Smooth muscle cell (in vitro differentiated cells): ENCODE results near the gene WDR54. TPM values are rescaled to one million over a fixed set of nuclear protein-coding genes. Genes with fewer than 3 reads are reported as not detected.

Experiments
- DNase-seq: peaks from one replicate; lab custom pipeline; 2025; ENCODE audit not compliant: unreplicated experiment; lab: John Stamatoyannopoulos, UW
- H2AFZ ChIP-seq: fragments of 200-600 bp; sonication (generic); 2 replicates; pipeline ENCODE4 v1.6.0; 2016; ENCODE audit warnings: antibody characterized with exemption, low read depth, mild to moderate bottlenecking
- H3F3A ChIP-seq: fragments of 200-600 bp; sonication (generic); 2 replicates; pipeline ENCODE4 v1.6.0; 2017; ENCODE audit warnings: antibody characterized with exemption, low read depth
- H3K27ac ChIP-seq: fragments of 200-600 bp; sonication (generic); 2 replicates; pipeline ENCODE4 v1.5.1; 2016; ENCODE audit warnings: low read depth, mild to moderate bottlenecking
- H3K27me3 ChIP-seq: fragments of 200-600 bp; sonication (generic); 2 replicates; pipeline ENCODE4 v1.6.1; 2016; ENCODE audit warnings: low read depth, mild to moderate bottlenecking
- H3K36me3 ChIP-seq: fragments of 200-600 bp; sonication (generic); 2 replicates; pipeline ENCODE4 v1.5.1; 2016; ENCODE audit warnings: low read depth
- H3K4me1 ChIP-seq: fragments of 200-600 bp; sonication (generic); 2 replicates; pipeline ENCODE4 v1.5.1; 2016; ENCODE audit warnings: low read depth
- H3K4me2 ChIP-seq: fragments of 200-600 bp; sonication (generic); 2 replicates; pipeline ENCODE4 v1.6.0; 2016; ENCODE audit warnings: mild to moderate bottlenecking
- H3K4me3 ChIP-seq: fragments of 200-600 bp; sonication (generic); 2 replicates; pipeline ENCODE4 v1.5.1; 2016; ENCODE audit warnings: mild to moderate bottlenecking
- H3K79me2 ChIP-seq: fragments of 200-600 bp; sonication (generic); 2 replicates; pipeline ENCODE4 v1.6.0; 2016; ENCODE audit warnings: low read depth, mild to moderate bottlenecking
- H3K9ac ChIP-seq: fragments of 200-600 bp; sonication (generic); 2 replicates; pipeline ENCODE4 v1.6.0; 2016; ENCODE audit warnings: low read depth
- H3K9me3 ChIP-seq: fragments of 200-600 bp; sonication (generic); replicated peaks from 2 replicates; pipeline ENCODE4 v1.5.1; 2016; ENCODE audit warnings: low read depth
- H4K20me1 ChIP-seq: fragments of 200-600 bp; sonication (generic); 2 replicates; pipeline ENCODE4 v1.6.0; 2016; ENCODE audit warnings: low read depth
- CTCF ChIP-seq: fragments of 200-600 bp; sonication (generic); IDR thresholded peaks from 2 replicates; pipeline ENCODE4 v1.5.1; 2017; ENCODE audit warnings: borderline replicate concordance, mild to moderate bottlenecking, antibody characterized with exemption; ENCODE audit not compliant: insufficient read depth, poor library complexity, severe bottlenecking
- WGBS: methylation state at CpG from one replicate; pipeline ENCODE4 v1.1.7; 2016; ENCODE audit warnings: low lambda C conversion rate; 5-methylcytosine and 5-hydroxymethylcytosine counted together
- polyA plus RNA-seq: library from polyadenylated mRNA; unstranded; fragments of >200 nt; fragmentation: Nextera tagmentation; extraction: Ambion mirVana; gene quantifications from 2 replicates; pipeline ENCODE4 v1.2.1, GENCODE V29; 2016
- total RNA-seq: library from RNA; depleted of rRNA; stranded (reverse); fragments of >200 nt; gene quantifications from 2 replicates; pipeline ENCODE4 v1.2.3, GENCODE V29; 2014

WDR54 gene
- total and polyA plus RNA-seq, 2 experiments from 2014 or later: 52.3 to 59.2 TPM

DNA sequence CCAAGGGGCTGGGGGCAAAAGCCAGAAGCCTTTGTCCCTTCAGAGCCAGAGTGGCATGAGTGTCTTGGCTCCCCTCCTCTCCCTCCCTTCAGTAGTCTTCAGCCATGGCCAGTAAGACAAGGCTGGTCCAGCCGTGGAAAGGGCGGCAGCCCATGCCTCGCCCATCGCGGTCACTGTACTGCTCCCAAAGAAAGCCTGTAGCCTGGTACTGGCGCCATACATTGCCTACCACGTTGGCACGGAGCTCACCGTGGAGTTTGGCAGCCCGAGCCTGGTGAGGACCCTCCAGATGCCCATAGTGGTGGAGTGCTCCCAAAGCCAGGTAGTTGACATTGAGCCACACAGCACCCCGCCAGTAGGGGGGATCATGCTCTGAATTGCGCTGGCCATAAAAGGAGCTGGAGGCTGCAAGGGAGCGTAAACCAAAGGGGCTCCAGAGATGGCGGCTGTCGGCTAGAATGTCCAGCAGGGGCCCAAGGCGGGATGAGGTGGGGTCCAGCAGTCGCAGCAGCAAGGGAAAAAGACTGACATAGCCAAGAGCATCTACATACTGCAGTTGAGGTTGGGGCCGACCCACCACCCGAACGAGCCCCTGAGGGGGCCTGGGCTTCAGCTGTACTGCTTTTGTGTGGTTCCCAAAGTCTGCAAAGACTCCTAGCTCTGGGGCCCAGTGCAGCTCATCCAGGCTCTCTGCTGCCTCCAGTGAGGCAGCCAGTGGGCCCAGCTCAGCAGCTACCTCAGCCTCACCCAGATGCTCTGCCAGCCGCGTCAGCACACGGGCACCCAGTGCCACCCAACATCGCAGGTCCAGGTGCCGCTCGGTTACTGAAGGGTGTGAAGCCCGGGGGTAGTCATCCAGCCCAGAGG is 39.9 kb downstream of the WDR54 start:
- H3K27ac ChIP-seq: peak overlapping the region; percentile 1
- TF ChIP-seq CTCF: peak; percentile 5
- H3K9ac ChIP-seq: no peak overlapping the region
- peaks cover 20% of the 10 kb centered on the region for H3F3A ChIP-seq
- H3K4me2 ChIP-seq: no peak overlapping the region
- H3K4me3 ChIP-seq: no peak overlapping the region
- H3K4me1 ChIP-seq: peaks cover 24% of the 10 kb centered on the region
- no peaks in the 10 kb centered on the region for H4K20me1 ChIP-seq
- WGBS: 96% methylated on average over 26 of the region's 27 CpGs
- H3K9me3 ChIP-seq: no peaks in the 10 kb centered on the region
- peaks cover 48% of the 10 kb centered on the region for H3K79me2 ChIP-seq
- no peaks in the 10 kb centered on the region for H3K36me3 ChIP-seq
- no peak for DNase-seq
- H3K27me3 ChIP-seq: no peaks in the 10 kb centered on the region
- H2AFZ ChIP-seq: no peak overlapping the region

GRCh38 chr2:74462054-74462785 is 40.7 kb downstream of the WDR54 start:
- no peak for TF ChIP-seq CTCF
- Histone ChIP-seq H2AFZ (no peak overlapping the region), H4K20me1 (no peaks in the 10 kb centered on the region), H3K79me2 (peaks cover 47% of the 10 kb centered on the region), H3K9ac (no peak overlapping the region), H3K27me3 (no peaks in the 10 kb centered on the region), H3K4me3 (no peak overlapping the region), H3K4me2 (no peak overlapping the region), H3K4me1 (peaks cover 19% of the 10 kb centered on the region), H3K36me3 (no peaks in the 10 kb centered on the region), H3K27ac (no peak overlapping the region), H3F3A (peaks cover 16% of the 10 kb centered on the region), H3K9me3 (no peaks in the 10 kb centered on the region)
- WGBS: 97% methylated on average over 20 of the region's 20 CpGs
- DNase-seq: no peak

GRCh38 chr2:74462786-74463105 is 41.2 kb downstream of the WDR54 start:
- 97% methylated on average over 4 of the region's 4 CpGs for WGBS
- Histone ChIP-seq H3K4me1 (peaks cover 19% of the 10 kb centered on the region), H3K27me3 (no peaks in the 10 kb centered on the region), H3K27ac (no peak overlapping the region), H3K4me2 (no peak overlapping the region), H3K79me2 (peaks cover 47% of the 10 kb centered on the region), H3K36me3 (no peaks in the 10 kb centered on the region), H4K20me1 (no peaks in the 10 kb centered on the region), H3F3A (peaks cover 20% of the 10 kb centered on the region), H3K9me3 (no peaks in the 10 kb centered on the region), H3K9ac (no peak overlapping the region), H2AFZ (no peak overlapping the region), H3K4me3 (no peak overlapping the region)
- TF ChIP-seq CTCF: no peak
- no peak for DNase-seq
